ENCODE measurements around the gene CHRNE.
"Not testable (repeated sequence)": the region's sequence is repeated elsewhere in the genome, so short reads cannot be mapped to it uniquely, and the experiment has no call there.

The CHRNE gene

GRCh38 chr17:4906642-4907041 is 3.7 kb upstream of the CHRNE start:
- not testable (repeated sequence) for DNase-seq (ENCODE audit: low read depth in 2 of 2)

- DNase-seq (ENCODE audit: low read depth in 2 of 2): no peak
These were observed 358 bp downstream of the CHRNE start for GRCh38 chr17:4902540-4902939.

- DNase-seq (ENCODE audit: low read depth in 2 of 2): no peak
These were observed 1.1 kb downstream of the CHRNE start for GRCh38 chr17:4901648-4902344.

GRCh38 chr17:4901108-4901647 is 1.7 kb downstream of the CHRNE start:
- DNase-seq (ENCODE audit: low read depth in 2 of 2): no peak

GRCh38 chr17:4900231-4901107 is 2.4 kb downstream of the CHRNE start:
- peak; percentile 13 to 47 for DNase-seq (ENCODE audit: low read depth in 2 of 2)

GRCh38 chr17:4899341-4900230 is 3.3 kb downstream of the CHRNE start, which contains the start of gene C17orf107:
TSS of gene C17orf107 (plus strand) at chr17:4899536. CDS start at chr17:4899763, 227 bp downstream.
- DNase-seq (ENCODE audit: low read depth in 2 of 2): peak; percentile 94 to 96

- no peak for DNase-seq (ENCODE audit: low read depth in 2 of 2)
These were observed 4.0 kb downstream of the CHRNE start for GRCh38 chr17:4898927-4899326.

- no peak for DNase-seq (ENCODE audit: low read depth in 2 of 2)
These were observed 4.5 kb downstream of the CHRNE start for GRCh38 chr17:4898351-4898750.

- no peak for DNase-seq (ENCODE audit: low read depth in 2 of 2)
These were observed 5.1 kb downstream of the CHRNE start for GRCh38 chr17:4897785-4898184.

GRCh38 chr17:4897198-4897687 is 5.7 kb downstream of the CHRNE start:
- DNase-seq (ENCODE audit: low read depth in 2 of 2): no peak

- DNase-seq (ENCODE audit: low read depth in 2 of 2): no peak
These were observed 6.3 kb downstream of the CHRNE start for GRCh38 chr17:4896332-4897197.

GRCh38 chr17:4895657-4896331 is 7.1 kb downstream of the CHRNE start:
- DNase-seq (ENCODE audit: low read depth in 2 of 2): no peak

GRCh38 chr17:4895121-4895520 is 7.8 kb downstream of the CHRNE start:
- DNase-seq (ENCODE audit: low read depth in 2 of 2): no peak

- DNase-seq (ENCODE audit: low read depth in 2 of 2): no peak
These were observed 9.0 kb downstream of the CHRNE start for GRCh38 chr17:4893721-4894560.

- no peak for DNase-seq (ENCODE audit: low read depth in 2 of 2)
These were observed 9.6 kb downstream of the CHRNE start for GRCh38 chr17:4893272-4893671.

- DNase-seq (ENCODE audit: low read depth in 2 of 2): no peak
These were observed 10.2 kb downstream of the CHRNE start for GRCh38 chr17:4892499-4893221.

GRCh38 chr17:4891411-4892410 is 11.2 kb downstream of the CHRNE start:
- no peak for DNase-seq (ENCODE audit: low read depth in 2 of 2)
